Parathyroid adenoma (tissue), 2 donors: Measurements from ENCODE around the gene OSBPL3.
"Not testable (repeated sequence)": the region's sequence is repeated elsewhere in the genome, so short reads cannot be mapped to it uniquely, and the experiment has no call there.

ENCODE experiments used
- H2AFZ ChIP-seq: fragments of 300-600 bp; sonication (generic); one replicate; pipeline ENCODE4 v1.7.0; 2017; ENCODE audit warnings: antibody characterized with exemption, mild to moderate bottlenecking
- H3K27ac ChIP-seq: fragments of 300-600 bp; sonication (generic); one replicate; pipeline ENCODE4 v1.7.0; 2017
- H3K27me3 ChIP-seq: fragments of 300-600 bp; sonication (generic); one replicate; pipeline ENCODE4 v1.7.0; 2017; ENCODE audit warnings: low read length; ENCODE audit not compliant: control insufficient read depth, insufficient read depth
- H3K36me3 ChIP-seq: fragments of 300-600 bp; sonication (generic); one replicate; pipeline ENCODE4 v1.7.0; 2017; ENCODE audit warnings: low read length; ENCODE audit not compliant: control insufficient read depth, insufficient read depth
- H3K4me1 ChIP-seq: fragments of 300-600 bp; sonication (generic); one replicate; pipeline ENCODE4 v1.7.0; 2017; ENCODE audit warnings: control low read depth
- H3K4me2 ChIP-seq: fragments of 300-600 bp; sonication (generic); one replicate; pipeline ENCODE4 v1.7.0; 2017; ENCODE audit warnings: low read length
- H3K4me3 ChIP-seq: fragments of 300-600 bp; sonication (generic); one replicate; pipeline ENCODE4 v1.7.0; 2017; ENCODE audit warnings: low read depth, low read length
- H3K79me2 ChIP-seq: fragments of 300-600 bp; sonication (generic); one replicate; pipeline ENCODE4 v1.7.0; 2017; ENCODE audit warnings: control low read depth
- H3K9ac ChIP-seq: fragments of 300-600 bp; sonication (generic); one replicate; pipeline ENCODE4 v1.7.0; 2017; ENCODE audit warnings: mild to moderate bottlenecking
- H3K9me3 ChIP-seq: fragments of 300-600 bp; sonication (generic); one replicate; pipeline ENCODE4 v1.7.0; 2017; ENCODE audit warnings: low read length; ENCODE audit not compliant: control insufficient read depth
- TF ChIP-seq, protein P1 (sequence below): fragments of 300-600 bp; sonication (generic); IDR thresholded peaks from one replicate; pipeline ENCODE4 v1.7.0; 2017; ENCODE audit warnings: antibody characterized with exemption, mild to moderate bottlenecking
- donor health status: primary hyperparathyroidism.

OSBPL3 gene

GRCh38 chr7:24905996-24906770 is 73.8 kb downstream of the OSBPL3 start:
- Histone ChIP-seq H3K27me3 (no peaks in the 10 kb centered on the region), H3K9me3 (no peaks in the 10 kb centered on the region), H3K36me3 (no peaks in the 10 kb centered on the region), H3K4me3 (no peak overlapping the region), H3K4me1 (peaks cover 15% of the 10 kb centered on the region), H3K27ac (no peak overlapping the region), H3K9ac (no peak overlapping the region), H3K4me2 (no peak overlapping the region), H3K79me2 (peaks cover 14% of the 10 kb centered on the region), H2AFZ (no peak overlapping the region)
- TF ChIP-seq, protein P1, sequence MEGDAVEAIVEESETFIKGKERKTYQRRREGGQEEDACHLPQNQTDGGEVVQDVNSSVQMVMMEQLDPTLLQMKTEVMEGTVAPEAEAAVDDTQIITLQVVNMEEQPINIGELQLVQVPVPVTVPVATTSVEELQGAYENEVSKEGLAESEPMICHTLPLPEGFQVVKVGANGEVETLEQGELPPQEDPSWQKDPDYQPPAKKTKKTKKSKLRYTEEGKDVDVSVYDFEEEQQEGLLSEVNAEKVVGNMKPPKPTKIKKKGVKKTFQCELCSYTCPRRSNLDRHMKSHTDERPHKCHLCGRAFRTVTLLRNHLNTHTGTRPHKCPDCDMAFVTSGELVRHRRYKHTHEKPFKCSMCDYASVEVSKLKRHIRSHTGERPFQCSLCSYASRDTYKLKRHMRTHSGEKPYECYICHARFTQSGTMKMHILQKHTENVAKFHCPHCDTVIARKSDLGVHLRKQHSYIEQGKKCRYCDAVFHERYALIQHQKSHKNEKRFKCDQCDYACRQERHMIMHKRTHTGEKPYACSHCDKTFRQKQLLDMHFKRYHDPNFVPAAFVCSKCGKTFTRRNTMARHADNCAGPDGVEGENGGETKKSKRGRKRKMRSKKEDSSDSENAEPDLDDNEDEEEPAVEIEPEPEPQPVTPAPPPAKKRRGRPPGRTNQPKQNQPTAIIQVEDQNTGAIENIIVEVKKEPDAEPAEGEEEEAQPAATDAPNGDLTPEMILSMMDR = no peak

DNA sequence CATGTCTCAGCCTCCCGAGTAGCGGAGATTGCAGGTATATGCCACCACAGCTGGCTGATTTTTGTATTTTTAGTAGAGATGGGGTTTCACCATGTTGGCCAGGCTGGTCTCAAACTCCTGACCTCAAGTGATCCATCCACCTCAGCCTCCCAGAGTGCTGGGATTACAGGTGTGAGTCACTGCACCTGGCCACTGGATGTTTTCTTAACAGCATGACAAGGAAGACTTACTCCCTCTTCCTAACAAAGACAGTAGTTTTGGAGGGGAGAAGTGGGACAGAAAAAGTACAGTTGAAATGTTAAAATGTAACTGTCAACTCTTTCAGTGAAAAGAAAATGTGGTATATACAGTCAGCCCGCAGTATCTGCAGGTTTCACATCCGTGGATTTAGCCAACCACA is 76.0 kb downstream of the OSBPL3 start:
- not testable (repeated sequence) for H3K4me3 ChIP-seq, H3K4me1 ChIP-seq, H3K27me3 ChIP-seq, H2AFZ ChIP-seq, H3K9me3 ChIP-seq, H3K36me3 ChIP-seq, H3K27ac ChIP-seq, H3K4me2 ChIP-seq, H3K9ac ChIP-seq
- peaks cover 30% of the 10 kb centered on the region for H3K79me2 ChIP-seq

- Histone ChIP-seq H3K9me3 (no peaks in the 10 kb centered on the region), H2AFZ (no peak overlapping the region), H3K9ac (no peak overlapping the region), H3K36me3 (no peaks in the 10 kb centered on the region), H3K4me2 (no peak overlapping the region), H3K27ac (no peak overlapping the region), H3K4me3 (no peak overlapping the region), H3K4me1 (peaks cover 8% of the 10 kb centered on the region), H3K79me2 (peaks cover 32% of the 10 kb centered on the region), H3K27me3 (no peaks in the 10 kb centered on the region)
- TF ChIP-seq, protein P1 = no peak
These were observed 76.4 kb downstream of the OSBPL3 start for GRCh38 chr7:24903559-24903958.

- H3K36me3 ChIP-seq = no peaks in the 10 kb centered on the region
- H3K27ac ChIP-seq = no peak overlapping the region
- no peak overlapping the region for H3K4me3 ChIP-seq
- H3K4me1 ChIP-seq = peaks cover 6% of the 10 kb centered on the region
- H3K9me3 ChIP-seq = no peaks in the 10 kb centered on the region
- no peak overlapping the region for H3K9ac ChIP-seq
- H3K79me2 ChIP-seq = peaks cover 32% of the 10 kb centered on the region
- H2AFZ ChIP-seq = no peak overlapping the region
- TF ChIP-seq, protein P1 = no peak
- H3K27me3 ChIP-seq = no peaks in the 10 kb centered on the region
- H3K4me2 ChIP-seq = no peak overlapping the region
These were observed 77.0 kb downstream of the OSBPL3 start for GRCh38 chr7:24902931-24903330.

DNA sequence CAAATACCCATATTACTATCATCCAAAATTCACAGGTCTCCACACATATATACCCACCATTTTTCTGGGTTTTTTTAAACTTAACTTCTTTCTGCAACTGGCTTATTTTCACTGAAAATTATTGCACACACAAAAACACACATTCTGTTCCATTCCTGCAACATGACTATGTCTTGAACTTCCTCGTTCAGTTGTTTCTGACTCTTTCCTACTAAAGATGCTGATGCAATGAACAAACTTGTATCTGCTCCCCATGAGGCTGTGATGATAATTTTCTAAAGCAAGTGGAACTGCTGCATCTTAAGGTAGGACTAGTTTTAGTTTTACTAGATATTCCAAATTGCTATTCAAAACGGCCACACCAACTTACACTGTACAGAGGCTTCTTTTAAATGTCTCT is 77.7 kb downstream of the OSBPL3 start:
- no peak overlapping the region for H3K9ac ChIP-seq
- no peak overlapping the region for H2AFZ ChIP-seq
- H3K4me1 ChIP-seq = peaks cover 4% of the 10 kb centered on the region
- no peak overlapping the region for H3K27ac ChIP-seq
- no peak overlapping the region for H3K4me2 ChIP-seq
- H3K4me3 ChIP-seq = no peak overlapping the region
- no peaks in the 10 kb centered on the region for H3K9me3 ChIP-seq
- no peaks in the 10 kb centered on the region for H3K27me3 ChIP-seq
- H3K36me3 ChIP-seq = no peaks in the 10 kb centered on the region
- peaks cover 32% of the 10 kb centered on the region for H3K79me2 ChIP-seq
- TF ChIP-seq, protein P1 = no peak
